Natural killer cell (primary cell): ENCODE results near the gene ATF6. TPM values are rescaled to one million over a fixed set of nuclear protein-coding genes. Genes with fewer than 3 reads are reported as not detected.

Source experiments
- ATAC-seq, 3 donors: fragments of 150-1000 bp in 2 of 3; fragments of 200-7000 bp in 1 of 3; cut with Tn5 transposase; 1 replicate in 1 of 3; 2 replicates in 2 of 3; pipeline ENCODE4 v1.10.0; 2021; ENCODE audit warnings: mild to moderate bottlenecking in 2 of 3, moderate library complexity in 2 of 3
- DNase-seq, 2 donors: peaks; one replicate each; pipeline versions ENCODE4 v3.0.0 to v3.0.0-alpha.2; 2013 to 2021; ENCODE audit warnings: mixed read lengths in 1 of 2
- H3K27ac ChIP-seq: one replicate; pipeline ENCODE4 v1.5.1; 2013; ENCODE audit warnings: mild to moderate bottlenecking, low read length
- H3K27me3 ChIP-seq: one replicate; pipeline ENCODE4 v1.6.1; 2013; ENCODE audit warnings: low read length; ENCODE audit not compliant: control insufficient read depth, insufficient read depth
- H3K36me3 ChIP-seq: one replicate; pipeline ENCODE4 v1.6.1; 2013; ENCODE audit warnings: low read length; ENCODE audit not compliant: control insufficient read depth, insufficient read depth
- H3K4me1 ChIP-seq: one replicate; pipeline ENCODE4 v1.6.1; 2013; ENCODE audit warnings: low read length; ENCODE audit not compliant: control insufficient read depth, insufficient read depth
- H3K4me3 ChIP-seq: one replicate; pipeline ENCODE4 v1.5.1; 2013; ENCODE audit warnings: low read length
- H3K9me3 ChIP-seq: one replicate; pipeline ENCODE4 v1.6.1; 2013; ENCODE audit warnings: low read length; ENCODE audit not compliant: control insufficient read depth, insufficient read depth
- H3K27ac Mint-ChIP-seq, 2 donors: one replicate each; pipeline ENCODE4 v1.8.0; 2022; ENCODE audit warnings: mild to moderate bottlenecking in 2 of 2, mixed read lengths in 2 of 2, moderate library complexity in 1 of 2
- H3K27me3 Mint-ChIP-seq, 2 donors: one replicate each; pipeline ENCODE4 v1.8.0; 2022; ENCODE audit warnings: low read depth in 2 of 2, mixed read lengths in 2 of 2
- H3K36me3 Mint-ChIP-seq: one replicate; pipeline ENCODE4 v1.8.0; 2022; ENCODE audit warnings: mixed read lengths
- H3K4me1 Mint-ChIP-seq, 2 donors: one replicate each; pipeline ENCODE4 v1.8.0; 2022; ENCODE audit warnings: mixed read lengths in 2 of 2
- H3K4me3 Mint-ChIP-seq: one replicate; pipeline ENCODE4 v1.8.0; 2022; ENCODE audit warnings: mild to moderate bottlenecking, moderate library complexity, mixed read lengths
- H3K9me3 Mint-ChIP-seq, 2 donors: one replicate each; pipeline ENCODE4 v1.8.0; 2022; ENCODE audit warnings: mixed read lengths in 2 of 2
- WGBS: methylation state at CpG from one replicate; pipeline ENCODE4 v1.1.7; 2013; ENCODE audit warnings: missing lambda C conversion rate; ENCODE audit not compliant: insufficient coverage; 5-methylcytosine and 5-hydroxymethylcytosine counted together
- intact Hi-C: fragments of 100-400 bp; cut with micrococcal nuclease; formaldehyde crosslinking; loops from one replicate; pipeline ENCODE4 v1.14.2; 2022
- total RNA-seq, 4 donors: library from RNA; stranded (reverse); fragments of 120-200 nt in 1 of 4; gene quantifications; one replicate each; pipeline versions ENCODE4 v1.2.3 to v1.2.4, GENCODE V29; 2013 to 2022
- TF ChIP-seq, protein P1 (sequence below): fragments of 200-600 bp; IDR thresholded peaks from one replicate; pipeline ENCODE4 v1.8.0; 2022; ENCODE audit warnings: antibody characterized with exemption

Gene ATF6
- total RNA-seq, 3 donors from 2014 or later (not counting 1 experiment from before 2014, with no cell fraction given), result 16.8 to 25.0 (median 21.8) TPM

DNA sequence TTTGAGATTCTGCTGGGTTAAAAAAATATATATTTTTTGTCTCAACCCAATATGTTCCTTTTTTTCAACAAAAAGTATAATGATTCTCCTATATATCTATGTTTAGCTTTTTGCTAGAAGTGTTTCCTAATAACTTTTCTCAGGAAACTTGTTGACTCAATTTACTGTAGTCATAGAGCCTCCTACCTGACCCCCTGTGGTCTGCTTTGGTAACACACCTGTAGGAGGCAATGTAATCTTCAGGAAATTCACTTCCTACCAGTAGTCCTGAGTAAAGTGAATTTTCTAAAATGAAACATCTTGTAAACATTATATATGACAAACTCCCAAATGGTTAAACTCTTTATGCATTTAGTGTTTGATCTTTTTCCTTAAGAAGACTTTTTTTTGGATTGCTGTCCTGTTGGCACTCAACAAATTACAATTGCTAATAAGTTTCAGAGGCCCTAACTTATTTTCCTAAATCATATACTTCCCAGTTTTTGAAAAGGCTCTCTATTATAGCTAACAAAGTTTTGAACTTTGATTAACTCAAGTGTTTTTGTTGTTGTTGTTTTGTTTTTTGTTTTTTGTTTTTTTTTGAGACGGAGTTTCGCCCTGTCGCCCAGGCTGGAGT lies 139.3 kb downstream of the ATF6 start:
- H3K36me3 Mint-ChIP-seq, result no peaks in the 10 kb centered on the region
- no peaks in the 10 kb centered on the region for H3K9me3 ChIP-seq
- H3K4me1 ChIP-seq, result no peaks in the 10 kb centered on the region
- intact Hi-C loops, result no loop called here
- H3K27me3 ChIP-seq, result no peaks in the 10 kb centered on the region
- 98% methylated on average over 3 of the region's 3 CpGs for WGBS
- no peaks in the 10 kb centered on the region for H3K4me1 Mint-ChIP-seq
- H3K4me3 ChIP-seq, result no peak overlapping the region
- no peak overlapping the region for H3K4me3 Mint-ChIP-seq
- no peaks in the 10 kb centered on the region for H3K36me3 ChIP-seq
- no peaks in the 10 kb centered on the region for H3K27me3 Mint-ChIP-seq
- no peak overlapping the region for H3K27ac Mint-ChIP-seq
- TF ChIP-seq, protein P1, sequence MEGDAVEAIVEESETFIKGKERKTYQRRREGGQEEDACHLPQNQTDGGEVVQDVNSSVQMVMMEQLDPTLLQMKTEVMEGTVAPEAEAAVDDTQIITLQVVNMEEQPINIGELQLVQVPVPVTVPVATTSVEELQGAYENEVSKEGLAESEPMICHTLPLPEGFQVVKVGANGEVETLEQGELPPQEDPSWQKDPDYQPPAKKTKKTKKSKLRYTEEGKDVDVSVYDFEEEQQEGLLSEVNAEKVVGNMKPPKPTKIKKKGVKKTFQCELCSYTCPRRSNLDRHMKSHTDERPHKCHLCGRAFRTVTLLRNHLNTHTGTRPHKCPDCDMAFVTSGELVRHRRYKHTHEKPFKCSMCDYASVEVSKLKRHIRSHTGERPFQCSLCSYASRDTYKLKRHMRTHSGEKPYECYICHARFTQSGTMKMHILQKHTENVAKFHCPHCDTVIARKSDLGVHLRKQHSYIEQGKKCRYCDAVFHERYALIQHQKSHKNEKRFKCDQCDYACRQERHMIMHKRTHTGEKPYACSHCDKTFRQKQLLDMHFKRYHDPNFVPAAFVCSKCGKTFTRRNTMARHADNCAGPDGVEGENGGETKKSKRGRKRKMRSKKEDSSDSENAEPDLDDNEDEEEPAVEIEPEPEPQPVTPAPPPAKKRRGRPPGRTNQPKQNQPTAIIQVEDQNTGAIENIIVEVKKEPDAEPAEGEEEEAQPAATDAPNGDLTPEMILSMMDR, result no peak
- DNase-seq (peak in 1 of 2 donors; percentile 49), ATAC-seq (peak; percentile 42 to 52 (median 43))
- H3K9me3 Mint-ChIP-seq, result no peaks in the 10 kb centered on the region
- no peak overlapping the region for H3K27ac ChIP-seq

- no peaks in the 10 kb centered on the region for H3K4me1 ChIP-seq
- no peak for DNase-seq
- no peak overlapping the region for H3K27ac ChIP-seq
- intact Hi-C loops, result no loop called here
- H3K27me3 ChIP-seq, result no peaks in the 10 kb centered on the region
- Mint-ChIP-seq H3K27me3 (no peaks in the 10 kb centered on the region), H3K4me3 (no peak overlapping the region), H3K9me3 (no peaks in the 10 kb centered on the region), H3K36me3 (no peaks in the 10 kb centered on the region), H3K4me1 (peaks cover 0 to 4% of the 10 kb centered on the region in 2 donors), H3K27ac (no peak overlapping the region)
- ATAC-seq, result no peak
- H3K4me3 ChIP-seq, result no peak overlapping the region
- TF ChIP-seq, protein P1, result no peak
- no peaks in the 10 kb centered on the region for H3K9me3 ChIP-seq
- H3K36me3 ChIP-seq, result peaks cover 3% of the 10 kb centered on the region
Measured at GRCh38 chr1:161907265-161907664, 141.1 kb downstream of the ATF6 start.

DNA sequence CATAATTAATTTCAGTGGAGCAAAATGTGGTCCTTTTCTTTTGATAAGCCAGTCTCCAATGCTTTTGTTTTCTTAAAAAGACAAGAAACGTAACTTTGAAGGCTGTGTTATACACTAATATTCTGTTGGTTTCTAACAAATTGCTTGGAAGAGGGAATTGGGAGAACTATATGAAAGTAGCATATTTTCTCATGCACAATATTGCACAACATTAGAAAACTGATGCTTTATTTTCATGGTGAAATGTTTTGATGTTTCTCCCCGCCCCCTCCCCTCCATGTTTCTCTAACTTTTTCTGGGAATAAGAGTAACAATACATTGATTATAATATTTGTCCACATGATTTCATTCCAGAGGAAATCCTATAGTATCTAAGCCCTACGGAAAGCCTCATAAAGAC lies 142.1 kb downstream of the ATF6 start:
- Histone ChIP-seq H3K9me3 (no peaks in the 10 kb centered on the region), H3K27ac (no peak overlapping the region), H3K4me3 (no peak overlapping the region), H3K36me3 (peaks cover 11% of the 10 kb centered on the region), H3K27me3 (no peaks in the 10 kb centered on the region), H3K4me1 (no peaks in the 10 kb centered on the region)
- ATAC-seq (no peak), DNase-seq (no peak)
- Mint-ChIP-seq H3K27ac (no peak overlapping the region), H3K36me3 (no peaks in the 10 kb centered on the region), H3K9me3 (no peaks in the 10 kb centered on the region), H3K4me3 (no peak overlapping the region), H3K27me3 (no peaks in the 10 kb centered on the region), H3K4me1 (peaks cover 0 to 4% of the 10 kb centered on the region in 2 donors)
- TF ChIP-seq, protein P1, result no peak
- intact Hi-C loops, result no loop called here
- WGBS, result no CpG with 5 or more reads among the region's 3 CpGs

DNA sequence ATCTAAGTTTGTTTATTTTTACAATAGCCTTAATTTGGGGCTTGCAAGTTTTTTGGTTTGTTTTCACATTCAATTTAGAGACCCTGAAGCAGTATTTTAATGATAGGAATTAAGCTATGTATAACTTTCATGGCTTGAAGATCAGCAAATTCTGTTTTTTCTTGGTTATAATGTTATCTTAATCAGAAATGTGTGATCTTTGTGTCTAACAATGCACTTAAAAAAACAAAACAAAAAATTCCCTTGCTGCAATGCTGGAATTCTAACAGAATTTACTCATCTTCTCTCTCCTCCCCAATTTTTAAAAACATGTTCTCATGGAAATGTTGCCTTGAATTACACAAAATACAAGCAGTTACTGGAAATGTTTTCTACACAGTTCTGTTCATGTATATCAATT lies 144.5 kb downstream of the ATF6 start:
- Histone ChIP-seq H3K4me3 (no peak overlapping the region), H3K9me3 (no peaks in the 10 kb centered on the region), H3K36me3 (peaks cover 30% of the 10 kb centered on the region), H3K27me3 (no peaks in the 10 kb centered on the region), H3K27ac (no peak overlapping the region), H3K4me1 (no peaks in the 10 kb centered on the region)
- TF ChIP-seq, protein P1, result no peak
- H3K4me3 Mint-ChIP-seq, result no peak overlapping the region
- H3K9me3 Mint-ChIP-seq, result no peaks in the 10 kb centered on the region
- intact Hi-C loops, result no loop called here
- ATAC-seq (no peak), DNase-seq (no peak)
- no peaks in the 10 kb centered on the region for H3K36me3 Mint-ChIP-seq
- H3K27me3 Mint-ChIP-seq, result no peaks in the 10 kb centered on the region
- peaks cover 0 to 4% of the 10 kb centered on the region in 2 donors for H3K4me1 Mint-ChIP-seq
- H3K27ac Mint-ChIP-seq, result no peak overlapping the region
